ENCODE measurements around the gene FARS2. TPM values are rescaled to one million over a fixed set of nuclear protein-coding genes. Genes with fewer than 3 reads are reported as not detected.

Gene FARS2
- total and polyA plus RNA-seq, 4 experiments from 2014 or later = 15.6 to 48.4 (median 24.3) TPM

DNA sequence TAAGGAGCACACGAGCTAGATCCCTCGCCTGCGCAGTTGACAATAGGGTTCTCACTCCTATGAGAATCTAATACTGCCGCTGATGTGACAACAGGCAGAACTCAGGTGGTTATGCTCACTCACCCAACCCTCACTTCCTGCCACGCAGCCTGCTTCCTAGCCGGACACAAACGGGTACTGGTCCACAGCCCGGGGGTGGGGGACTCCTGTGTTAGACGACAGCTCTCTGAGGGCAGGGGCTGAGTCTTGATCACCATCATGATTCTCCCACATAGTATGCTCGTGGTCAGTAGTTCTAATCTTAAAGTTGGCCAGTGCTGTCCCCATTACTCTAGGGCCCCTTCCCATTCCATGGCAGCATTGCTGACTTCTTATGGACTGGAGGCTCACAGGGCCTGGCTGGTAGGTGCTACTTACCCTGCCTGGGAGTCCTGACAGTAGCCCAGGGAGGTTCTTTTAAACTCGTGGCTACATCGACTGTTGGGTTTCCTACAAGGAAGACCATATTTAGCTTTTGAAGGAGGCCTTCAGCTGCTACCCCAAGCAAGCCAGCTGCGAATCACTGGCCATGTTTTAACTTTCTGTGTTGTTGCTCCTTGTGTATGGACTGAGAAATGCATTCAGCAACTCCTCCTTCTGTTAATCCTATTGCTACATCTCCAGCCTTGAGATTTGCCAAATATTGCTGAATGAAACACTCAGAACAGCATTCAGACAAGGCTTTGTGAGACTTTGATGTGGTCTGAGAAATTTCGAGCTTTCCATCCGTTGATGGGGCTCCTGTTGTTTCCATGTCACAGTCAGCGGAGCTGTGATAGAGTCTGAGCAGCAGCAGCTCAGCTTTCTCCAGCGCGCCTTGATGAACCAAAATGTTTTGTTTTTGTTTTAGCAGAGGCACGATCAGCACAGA is 445.1 kb downstream of the FARS2 start:
- Histone ChIP-seq H3K9me3 (ENCODE audit: control insufficient read depth in 1 of 2, low read length in 2 of 2) (no peaks in the 10 kb centered on the region), H3K27ac (ENCODE audit: low read depth, low read length) (no peak overlapping the region), H3K4me1 (ENCODE audit: insufficient read depth, low read length) (peaks cover 14% of the 10 kb centered on the region), H3K27me3 (ENCODE audit: insufficient read depth, low read length) (no peaks in the 10 kb centered on the region), H3K36me3 (ENCODE audit: insufficient read depth, low read length) (no peaks in the 10 kb centered on the region), H3K4me3 (ENCODE audit: low read length in 2 of 2) (no peak overlapping the region)
- peaks cover 6 to 32% of the 10 kb centered on the region in 2 donors for H3K36me3 Mint-ChIP-seq
- intact Hi-C loops (cut with micrococcal nuclease) = no loop called here
- peaks cover 15 to 23% (median 21%) of the 10 kb centered on the region in 4 donors for H3K4me1 Mint-ChIP-seq
- H3K27ac Mint-ChIP-seq = peak overlapping the region in 4 of 7 donors; percentile 18 to 58 (median 30)
- DNase-seq = peak in 2 of 5 donors; percentile 3 to 14
- CTCF ChIA-PET (ENCODE audit: partially characterized antibody) = no interaction called here
- H3K4me3 Mint-ChIP-seq = peak overlapping the region in 6 of 8 donors; percentile 2 to 69 (median 36)
- POLR2A ChIA-PET (ENCODE audit: partially characterized antibody) = no interaction called here
- no peaks in the 10 kb centered on the region for H3K27me3 Mint-ChIP-seq
- no peaks in the 10 kb centered on the region for H3K9me3 Mint-ChIP-seq

- Histone ChIP-seq H3K27me3 (ENCODE audit: insufficient read depth, low read length) (no peaks in the 10 kb centered on the region), H3K9me3 (ENCODE audit: control insufficient read depth in 1 of 2, low read length in 2 of 2) (no peaks in the 10 kb centered on the region), H3K4me1 (ENCODE audit: insufficient read depth, low read length) (peaks cover 14% of the 10 kb centered on the region), H3K4me3 (ENCODE audit: low read length in 2 of 2) (no peak overlapping the region), H3K27ac (ENCODE audit: low read depth, low read length) (no peak overlapping the region), H3K36me3 (ENCODE audit: insufficient read depth, low read length) (no peaks in the 10 kb centered on the region)
- Mint-ChIP-seq H3K27me3 (no peaks in the 10 kb centered on the region), H3K4me3 (no peak overlapping the region), H3K27ac (no peak overlapping the region), H3K4me1 (peaks cover 15 to 23% (median 21%) of the 10 kb centered on the region in 4 donors), H3K9me3 (no peaks in the 10 kb centered on the region), H3K36me3 (peaks cover 6 to 40% of the 10 kb centered on the region in 2 donors)
- ChIA-PET CTCF (ENCODE audit: partially characterized antibody) (no interaction called here), POLR2A (ENCODE audit: partially characterized antibody) (no interaction called here)
- intact Hi-C loops (cut with micrococcal nuclease) = no loop called here
- DNase-seq = no peak
Observed at GRCh38 chr6:5707281-5708045, 446.1 kb downstream of the FARS2 start.

- Histone ChIP-seq H3K4me1 (ENCODE audit: insufficient read depth, low read length) (peaks cover 12% of the 10 kb centered on the region), H3K27me3 (ENCODE audit: insufficient read depth, low read length) (no peaks in the 10 kb centered on the region), H3K27ac (ENCODE audit: low read depth, low read length) (no peak overlapping the region), H3K4me3 (ENCODE audit: low read length in 2 of 2) (no peak overlapping the region), H3K9me3 (ENCODE audit: control insufficient read depth in 1 of 2, low read length in 2 of 2) (no peaks in the 10 kb centered on the region), H3K36me3 (ENCODE audit: insufficient read depth, low read length) (no peaks in the 10 kb centered on the region)
- Mint-ChIP-seq H3K27ac (no peak overlapping the region), H3K4me1 (peaks cover 14 to 17% (median 17%) of the 10 kb centered on the region in 4 donors), H3K4me3 (no peak overlapping the region), H3K36me3 (peaks cover 10 to 47% of the 10 kb centered on the region in 2 donors), H3K27me3 (no peaks in the 10 kb centered on the region), H3K9me3 (peaks cover 0 to 7% (median 5%) of the 10 kb centered on the region in 8 donors)
- ChIA-PET POLR2A (ENCODE audit: partially characterized antibody) (no interaction called here), CTCF (ENCODE audit: partially characterized antibody) (interaction anchor here (1.1 kb wide), 1 partner anchor 9 kb away, joined by 3 read pairs; no protein-coding TSS in a partner anchor)
- intact Hi-C loops (cut with micrococcal nuclease) = no loop called here
- DNase-seq = no peak
Observed at GRCh38 chr6:5710516-5710915, 449.2 kb downstream of the FARS2 start.

DNA sequence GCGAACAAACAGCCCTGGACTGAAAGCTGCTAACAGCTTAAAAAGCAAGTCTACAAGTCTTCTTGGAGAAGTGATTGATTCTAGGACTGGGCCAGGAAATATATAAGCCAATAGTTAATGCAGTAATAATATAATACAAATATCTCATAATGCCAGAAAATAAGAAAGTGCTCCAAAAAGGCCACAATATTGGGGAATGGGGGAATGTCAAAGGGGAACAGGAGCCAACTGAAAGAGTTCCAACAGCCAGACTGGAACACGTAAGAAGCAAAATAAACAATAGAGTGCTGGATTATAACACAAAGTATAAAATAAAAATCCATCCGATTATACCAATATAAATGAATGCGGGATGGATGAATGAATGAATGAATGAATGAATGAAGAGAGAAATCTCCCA is 449.6 kb downstream of the FARS2 start:
- peaks cover 14 to 48% of the 10 kb centered on the region in 2 donors for H3K36me3 Mint-ChIP-seq
- H3K9me3 ChIP-seq (ENCODE audit: control insufficient read depth in 1 of 2, low read length in 2 of 2) = no peaks in the 10 kb centered on the region
- intact Hi-C loops (cut with micrococcal nuclease) = no loop called here
- no peak overlapping the region for H3K4me3 ChIP-seq (ENCODE audit: low read length in 2 of 2)
- ChIA-PET POLR2A (ENCODE audit: partially characterized antibody) (no interaction called here), CTCF (ENCODE audit: partially characterized antibody) (interaction anchor here (1.1 kb wide), 1 partner anchor 8 kb away, joined by 3 read pairs; no protein-coding TSS in a partner anchor)
- H3K27me3 Mint-ChIP-seq = no peaks in the 10 kb centered on the region
- H3K36me3 ChIP-seq (ENCODE audit: insufficient read depth, low read length) = no peaks in the 10 kb centered on the region
- DNase-seq = no peak
- no peak overlapping the region for H3K4me3 Mint-ChIP-seq
- no peak overlapping the region for H3K27ac ChIP-seq (ENCODE audit: low read depth, low read length)
- peaks cover 0 to 11% (median 9%) of the 10 kb centered on the region in 8 donors for H3K9me3 Mint-ChIP-seq
- peaks cover 7% of the 10 kb centered on the region for H3K4me1 ChIP-seq (ENCODE audit: insufficient read depth, low read length)
- H3K27me3 ChIP-seq (ENCODE audit: insufficient read depth, low read length) = no peaks in the 10 kb centered on the region
- H3K27ac Mint-ChIP-seq = no peak overlapping the region
- H3K4me1 Mint-ChIP-seq = peaks cover 9 to 13% (median 12%) of the 10 kb centered on the region in 4 donors

DNA sequence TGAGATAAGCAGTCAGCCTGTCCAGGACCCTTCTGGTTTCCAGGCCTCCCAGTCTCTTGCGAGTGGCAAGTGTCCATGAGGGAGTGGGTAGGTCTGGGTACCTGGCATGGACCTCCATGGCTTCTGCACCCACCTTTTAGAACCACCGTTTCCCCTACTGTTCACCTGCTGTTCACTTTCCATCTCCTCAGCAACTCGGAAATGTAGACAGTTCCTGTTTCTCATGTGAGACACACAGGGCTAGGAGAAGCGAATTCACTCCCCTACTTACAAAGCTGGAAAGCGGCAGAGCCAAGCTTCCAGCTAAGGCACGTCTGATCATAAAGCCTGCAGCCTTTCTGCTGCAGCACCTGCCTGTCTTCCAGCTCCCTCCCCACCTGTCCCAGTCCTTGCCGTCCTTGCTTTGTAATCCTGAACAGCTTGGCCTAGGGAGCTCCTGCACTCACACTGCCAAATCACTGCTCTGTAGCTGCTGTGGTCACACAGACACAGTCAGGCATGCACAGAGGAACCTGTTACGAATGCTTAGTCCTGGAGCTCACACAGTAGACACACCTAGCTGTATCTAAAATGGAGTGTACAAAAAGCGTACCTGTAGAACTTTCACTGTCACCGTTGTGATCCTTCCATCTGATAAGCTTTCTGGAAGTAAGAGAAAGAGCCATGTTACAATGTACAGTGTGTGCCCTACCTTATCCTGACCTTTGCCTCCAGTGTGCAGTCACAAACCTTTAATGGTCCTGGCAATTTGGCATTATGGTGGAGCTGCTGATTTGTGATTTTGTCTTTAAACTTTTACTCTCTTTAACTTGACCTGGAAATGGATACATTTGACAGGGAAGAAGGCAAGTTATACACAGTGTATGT is 451.3 kb downstream of the FARS2 start:
- Mint-ChIP-seq H3K4me1 (peaks cover 0 to 4% (median under 1%) of the 10 kb centered on the region in 4 donors), H3K9me3 (peaks cover 0 to 26% (median 20%) of the 10 kb centered on the region in 8 donors), H3K36me3 (peaks cover 17 to 63% of the 10 kb centered on the region in 2 donors), H3K4me3 (no peak overlapping the region), H3K27ac (peak overlapping the region in 1 of 7 donors; percentile 61), H3K27me3 (no peaks in the 10 kb centered on the region)
- H3K9me3 ChIP-seq (ENCODE audit: control insufficient read depth in 1 of 2, low read length in 2 of 2) = no peaks in the 10 kb centered on the region
- H3K4me3 ChIP-seq (ENCODE audit: low read length in 2 of 2) = no peak overlapping the region
- POLR2A ChIA-PET (ENCODE audit: partially characterized antibody) = interaction anchor here (0.6 to 1.0 kb wide), 2 partner anchors 9 to 595 kb away, joined by 3 to 4 read pairs; no protein-coding TSS in a partner anchor
- H3K4me1 ChIP-seq (ENCODE audit: insufficient read depth, low read length) = no peaks in the 10 kb centered on the region
- DNase-seq = no peak
- H3K36me3 ChIP-seq (ENCODE audit: insufficient read depth, low read length) = no peaks in the 10 kb centered on the region
- intact Hi-C loops (cut with micrococcal nuclease) = no loop called here
- H3K27ac ChIP-seq (ENCODE audit: low read depth, low read length) = no peak overlapping the region
- no peaks in the 10 kb centered on the region for H3K27me3 ChIP-seq (ENCODE audit: insufficient read depth, low read length)
- CTCF ChIA-PET (ENCODE audit: partially characterized antibody) = no interaction called here

DNA sequence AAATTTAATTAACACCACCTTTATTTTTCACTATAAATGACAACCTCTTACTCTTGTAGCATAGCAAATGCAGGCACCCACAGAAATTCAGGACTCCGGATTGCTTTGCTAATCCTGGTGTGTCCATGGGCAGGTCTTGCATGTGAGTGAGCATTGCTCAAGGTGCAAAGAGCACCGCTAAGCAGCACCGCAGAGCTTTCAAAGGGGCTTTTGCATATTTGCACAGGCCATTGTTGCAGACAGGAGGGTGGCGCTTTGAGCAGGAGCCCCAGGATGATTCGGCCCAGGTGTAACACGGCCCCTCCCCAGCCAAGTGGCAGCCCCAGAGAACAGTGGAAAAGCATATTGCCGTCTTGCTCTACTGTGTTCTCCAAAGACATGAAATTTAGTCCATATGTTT is 452.2 kb downstream of the FARS2 start:
- Histone ChIP-seq H3K4me1 (ENCODE audit: insufficient read depth, low read length) (no peaks in the 10 kb centered on the region), H3K4me3 (ENCODE audit: low read length in 2 of 2) (no peak overlapping the region), H3K27ac (ENCODE audit: low read depth, low read length) (no peak overlapping the region), H3K9me3 (ENCODE audit: control insufficient read depth in 1 of 2, low read length in 2 of 2) (no peaks in the 10 kb centered on the region), H3K27me3 (ENCODE audit: insufficient read depth, low read length) (no peaks in the 10 kb centered on the region), H3K36me3 (ENCODE audit: insufficient read depth, low read length) (no peaks in the 10 kb centered on the region)
- Mint-ChIP-seq H3K4me3 (no peak overlapping the region), H3K27me3 (no peaks in the 10 kb centered on the region), H3K27ac (no peak overlapping the region), H3K4me1 (peaks cover 0 to 1% (median 0%) of the 10 kb centered on the region in 4 donors), H3K36me3 (peaks cover 15 to 58% of the 10 kb centered on the region in 2 donors), H3K9me3 (peaks cover 0 to 26% (median 21%) of the 10 kb centered on the region in 8 donors)
- no peak for DNase-seq
- ChIA-PET CTCF (ENCODE audit: partially characterized antibody) (no interaction called here), POLR2A (ENCODE audit: partially characterized antibody) (no interaction called here)
- intact Hi-C loops (cut with micrococcal nuclease) = no loop called here
